Forelimb muscle (tissue), 1 donor: Measurements from ENCODE around the gene ENO4. TPM values are rescaled to one million over a fixed set of nuclear protein-coding genes. Genes with fewer than 3 reads are reported as not detected.
A peak's percentile ranks its signal among the peaks of the same experiment; 100 is the strongest.

Source experiments
- DNase-seq: peaks from one replicate; pipeline ENCODE4 v3.0.0-alpha.2; 2013; ENCODE audit warnings: low read depth
- polyA plus RNA-seq: library from polyadenylated mRNA; unstranded; fragments of 120-200 nt; gene quantifications from one replicate; pipeline ENCODE4 v1.2.1, GENCODE V29; 2013; ENCODE audit not compliant: insufficient read length

The ENO4 gene
- polyA plus RNA-seq: 0.38 TPM

GRCh38 chr10:116849248-116850057 lies at the start of gene ENO4:
ENO4 (plus strand) TSS chr10:116849499; CDS start chr10:116849567, 68 bp downstream.
- peak; percentile 62 for DNase-seq

GRCh38 chr10:116800286-116800929 lies 48.9 kb upstream of the ENO4 start:
- no peak for DNase-seq

- no peak for DNase-seq
Measured at GRCh38 chr10:116801658-116802057, 47.6 kb upstream of the ENO4 start.

GRCh38 chr10:116802474-116802873 lies 46.8 kb upstream of the ENO4 start:
- no peak for DNase-seq

- no peak for DNase-seq
Measured at GRCh38 chr10:116802876-116803275, 46.4 kb upstream of the ENO4 start.

GRCh38 chr10:116803451-116804249 lies 45.6 kb upstream of the ENO4 start:
- DNase-seq: no peak

- DNase-seq: no peak
Measured at GRCh38 chr10:116808706-116809105, 40.6 kb upstream of the ENO4 start.

GRCh38 chr10:116809483-116810119 lies 39.7 kb upstream of the ENO4 start:
- DNase-seq: no peak

- DNase-seq: no peak
Measured at GRCh38 chr10:116810120-116810500, 39.2 kb upstream of the ENO4 start.

- no peak for DNase-seq
Measured at GRCh38 chr10:116810895-116811294, 38.4 kb upstream of the ENO4 start.

GRCh38 chr10:116811691-116812090 lies 37.6 kb upstream of the ENO4 start:
- DNase-seq: no peak

- DNase-seq: no peak
Measured at GRCh38 chr10:116815641-116816415, 33.5 kb upstream of the ENO4 start.

GRCh38 chr10:116817178-116817577 lies 32.1 kb upstream of the ENO4 start:
- no peak for DNase-seq

- DNase-seq: no peak
Measured at GRCh38 chr10:116817780-116818343, 31.4 kb upstream of the ENO4 start.

GRCh38 chr10:116819999-116820677 lies 29.2 kb upstream of the ENO4 start:
- no peak for DNase-seq

- no peak for DNase-seq
Measured at GRCh38 chr10:116825901-116826300, 23.4 kb upstream of the ENO4 start.

- no peak for DNase-seq
Measured at GRCh38 chr10:116826803-116827202, 22.5 kb upstream of the ENO4 start.

- no peak for DNase-seq
Measured at GRCh38 chr10:116827214-116827671, 22.1 kb upstream of the ENO4 start.

- DNase-seq: no peak
Measured at GRCh38 chr10:116828116-116828515, 21.2 kb upstream of the ENO4 start.

- no peak for DNase-seq
Measured at GRCh38 chr10:116829711-116830110, 19.6 kb upstream of the ENO4 start.
